ENCODE data around the gene MACO1.

GRCh38 chr1:25549273-25550154, 118.8 kb downstream of the MACO1 start:
- TF ChIP-seq POLR2AphosphoS5 (IDR thresholded peaks at IDR 0.05; ENCODE audit: low read depth, low read length) (no peak), SIN3A (IDR thresholded peaks at IDR 0.05; ENCODE audit: borderline replicate concordance, insufficient read depth, low read length) (no peak)
- TF ChIP-seq, protein P1, sequence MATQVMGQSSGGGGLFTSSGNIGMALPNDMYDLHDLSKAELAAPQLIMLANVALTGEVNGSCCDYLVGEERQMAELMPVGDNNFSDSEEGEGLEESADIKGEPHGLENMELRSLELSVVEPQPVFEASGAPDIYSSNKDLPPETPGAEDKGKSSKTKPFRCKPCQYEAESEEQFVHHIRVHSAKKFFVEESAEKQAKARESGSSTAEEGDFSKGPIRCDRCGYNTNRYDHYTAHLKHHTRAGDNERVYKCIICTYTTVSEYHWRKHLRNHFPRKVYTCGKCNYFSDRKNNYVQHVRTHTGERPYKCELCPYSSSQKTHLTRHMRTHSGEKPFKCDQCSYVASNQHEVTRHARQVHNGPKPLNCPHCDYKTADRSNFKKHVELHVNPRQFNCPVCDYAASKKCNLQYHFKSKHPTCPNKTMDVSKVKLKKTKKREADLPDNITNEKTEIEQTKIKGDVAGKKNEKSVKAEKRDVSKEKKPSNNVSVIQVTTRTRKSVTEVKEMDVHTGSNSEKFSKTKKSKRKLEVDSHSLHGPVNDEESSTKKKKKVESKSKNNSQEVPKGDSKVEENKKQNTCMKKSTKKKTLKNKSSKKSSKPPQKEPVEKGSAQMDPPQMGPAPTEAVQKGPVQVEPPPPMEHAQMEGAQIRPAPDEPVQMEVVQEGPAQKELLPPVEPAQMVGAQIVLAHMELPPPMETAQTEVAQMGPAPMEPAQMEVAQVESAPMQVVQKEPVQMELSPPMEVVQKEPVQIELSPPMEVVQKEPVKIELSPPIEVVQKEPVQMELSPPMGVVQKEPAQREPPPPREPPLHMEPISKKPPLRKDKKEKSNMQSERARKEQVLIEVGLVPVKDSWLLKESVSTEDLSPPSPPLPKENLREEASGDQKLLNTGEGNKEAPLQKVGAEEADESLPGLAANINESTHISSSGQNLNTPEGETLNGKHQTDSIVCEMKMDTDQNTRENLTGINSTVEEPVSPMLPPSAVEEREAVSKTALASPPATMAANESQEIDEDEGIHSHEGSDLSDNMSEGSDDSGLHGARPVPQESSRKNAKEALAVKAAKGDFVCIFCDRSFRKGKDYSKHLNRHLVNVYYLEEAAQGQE (IDR thresholded peaks at IDR 0.05; ENCODE audit: insufficient read depth in 1 of 2, low read depth in 2 of 2, low read length in 2 of 2), result no peak

Measured in PFSK-1 (cell line).